HFF-Myc (cell line): ENCODE measurements around the gene CTSV.
A peak's percentile ranks its signal among the peaks of the same experiment; 100 is the strongest.
"Not testable (repeated sequence)": the region's sequence is repeated elsewhere in the genome, so short reads cannot be mapped to it uniquely, and the experiment has no call there.

ENCODE experiments used
- DNase-seq: peaks from one replicate; pipeline ENCODE4 v3.0.0-alpha.2; 2011; ENCODE audit warnings: low read depth; ENCODE audit errors: extremely low read depth
- H3K4me3 ChIP-seq: replicated peaks from 2 replicates; pipeline ENCODE4 v1.5.1; 2011; ENCODE audit warnings: low read depth, mild to moderate bottlenecking, control low read depth, low read length
- TF ChIP-seq, protein P1 (sequence below): IDR thresholded peaks from 2 replicates; pipeline ENCODE4 v1.5.1; 2012; ENCODE audit warnings: mild to moderate bottlenecking, low read depth, low read length, control low read depth; ENCODE audit errors: missing control alignments

Gene CTSV

DNA sequence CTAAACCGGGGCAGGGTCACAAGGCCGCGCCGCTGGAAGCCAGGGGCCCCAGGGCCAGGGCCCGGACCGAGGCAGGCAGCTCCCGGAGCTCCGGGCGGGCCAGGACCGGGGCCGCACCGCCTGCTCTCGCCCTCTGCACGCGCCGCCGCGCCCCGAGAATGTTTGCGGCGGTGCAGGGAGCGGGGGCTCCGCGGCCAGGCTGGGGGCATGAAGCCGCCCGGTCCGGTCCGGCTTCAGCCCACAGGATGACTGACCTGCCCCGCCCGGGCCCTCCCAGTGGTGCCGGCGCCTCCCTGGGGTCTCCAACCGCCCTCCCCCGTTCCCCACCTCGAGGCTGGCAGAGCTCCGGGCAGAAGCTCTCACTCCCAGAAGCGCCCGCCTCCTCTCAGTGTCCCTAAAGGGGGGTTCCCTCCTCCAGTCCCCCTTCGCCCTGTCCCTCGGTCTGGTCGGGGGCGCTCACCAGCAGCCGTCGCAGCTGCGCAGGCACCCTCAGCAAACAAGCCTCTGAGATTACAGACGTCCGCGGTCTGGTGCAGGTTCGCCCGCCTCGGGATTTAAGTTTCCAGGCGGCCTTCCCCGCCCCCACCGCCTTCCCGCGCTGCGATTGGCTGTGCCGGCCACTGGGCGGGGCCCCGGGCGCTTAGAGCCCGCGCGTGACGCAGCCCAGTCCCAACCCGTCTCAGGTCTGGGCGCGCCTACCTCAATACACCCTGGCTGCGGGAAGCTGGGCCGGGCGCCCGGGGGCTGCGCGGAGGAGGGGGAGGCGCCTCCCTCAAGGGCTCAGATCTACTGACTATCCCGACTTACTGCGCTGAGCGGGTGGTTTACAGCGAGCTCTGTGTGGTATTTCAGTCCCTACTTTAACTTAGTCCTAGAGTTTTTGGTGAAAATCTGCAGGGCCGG, at the start of gene CTSV:
CTSV (minus strand) TSS at position 532 of the 903 bp plus-strand sequence. CDS start 1,099 bp downstream, outside the sequence.
- TF ChIP-seq, protein P1, sequence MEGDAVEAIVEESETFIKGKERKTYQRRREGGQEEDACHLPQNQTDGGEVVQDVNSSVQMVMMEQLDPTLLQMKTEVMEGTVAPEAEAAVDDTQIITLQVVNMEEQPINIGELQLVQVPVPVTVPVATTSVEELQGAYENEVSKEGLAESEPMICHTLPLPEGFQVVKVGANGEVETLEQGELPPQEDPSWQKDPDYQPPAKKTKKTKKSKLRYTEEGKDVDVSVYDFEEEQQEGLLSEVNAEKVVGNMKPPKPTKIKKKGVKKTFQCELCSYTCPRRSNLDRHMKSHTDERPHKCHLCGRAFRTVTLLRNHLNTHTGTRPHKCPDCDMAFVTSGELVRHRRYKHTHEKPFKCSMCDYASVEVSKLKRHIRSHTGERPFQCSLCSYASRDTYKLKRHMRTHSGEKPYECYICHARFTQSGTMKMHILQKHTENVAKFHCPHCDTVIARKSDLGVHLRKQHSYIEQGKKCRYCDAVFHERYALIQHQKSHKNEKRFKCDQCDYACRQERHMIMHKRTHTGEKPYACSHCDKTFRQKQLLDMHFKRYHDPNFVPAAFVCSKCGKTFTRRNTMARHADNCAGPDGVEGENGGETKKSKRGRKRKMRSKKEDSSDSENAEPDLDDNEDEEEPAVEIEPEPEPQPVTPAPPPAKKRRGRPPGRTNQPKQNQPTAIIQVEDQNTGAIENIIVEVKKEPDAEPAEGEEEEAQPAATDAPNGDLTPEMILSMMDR: no peak
- peak within 1 kb of the TSS; percentile 45 for H3K4me3 ChIP-seq
- peak; percentile 31 for DNase-seq

DNA sequence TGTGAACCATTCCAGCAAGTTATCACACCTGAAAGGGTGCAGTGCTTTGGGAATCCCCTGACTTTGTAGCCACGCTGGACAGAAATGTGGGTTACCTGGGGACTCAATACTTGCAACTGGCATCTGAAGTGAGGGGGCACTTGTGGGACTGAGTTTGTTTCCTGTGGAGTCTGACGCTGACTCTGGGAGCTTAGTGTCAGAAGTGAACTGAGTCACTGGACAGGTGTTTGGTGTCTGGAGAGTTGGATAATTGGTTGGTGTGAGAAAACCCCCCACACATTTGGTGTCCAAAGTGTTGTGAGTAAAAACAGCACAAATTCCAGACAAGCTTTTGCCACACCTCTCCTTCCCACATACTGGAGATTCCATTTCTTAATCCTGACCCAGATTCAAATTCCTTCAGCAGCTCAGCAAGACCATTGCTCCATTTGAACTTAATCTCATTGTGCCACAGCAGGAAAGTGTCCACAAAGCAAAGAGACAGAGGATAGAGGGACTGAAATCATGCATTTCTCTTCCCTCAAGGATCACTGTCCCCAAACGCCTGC, 48.8 kb upstream of the CTSV start:
- H3K4me3 ChIP-seq, DNase-seq: not testable (repeated sequence)

DNA sequence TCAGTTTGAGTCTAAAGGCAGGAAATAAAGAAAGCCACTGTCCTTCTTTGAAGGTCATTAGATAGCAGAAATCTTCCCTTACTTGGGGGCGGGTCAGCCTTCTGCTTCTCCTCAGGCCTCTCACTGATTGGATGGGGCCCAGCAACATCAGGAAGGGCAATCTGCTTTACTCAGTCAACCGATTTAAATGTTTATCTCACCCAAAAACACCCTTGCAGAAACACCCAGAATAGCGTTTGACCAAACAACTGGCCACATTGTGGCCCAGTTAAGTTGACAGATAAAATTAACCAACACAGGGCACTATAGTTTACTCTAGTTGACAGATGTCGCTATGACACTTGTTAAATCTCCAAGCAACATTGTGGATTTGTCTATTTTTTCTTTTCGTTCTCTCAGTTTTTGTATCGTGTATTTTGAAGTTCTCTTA, 45.6 kb upstream of the CTSV start:
- not testable (repeated sequence) for DNase-seq, H3K4me3 ChIP-seq

DNA sequence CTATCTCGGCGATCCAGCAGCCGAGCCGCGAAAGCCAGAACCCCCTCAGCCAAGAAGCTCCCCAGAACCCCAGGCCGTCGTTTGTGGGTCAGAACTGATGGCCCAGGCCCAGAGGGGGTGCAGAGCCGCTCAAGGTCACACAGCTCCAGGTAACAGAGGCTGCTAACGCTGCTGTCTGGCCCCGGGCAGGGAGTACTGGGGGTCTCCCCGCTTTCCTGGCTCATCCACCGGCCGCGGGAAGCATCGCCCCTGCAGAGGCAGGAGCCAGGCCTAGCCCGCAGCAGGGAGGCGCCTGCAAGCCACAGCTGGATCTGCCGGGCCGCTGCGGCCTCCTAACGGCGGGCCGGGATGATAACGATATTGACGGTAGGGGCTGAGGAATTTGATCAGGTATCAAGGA, 39.4 kb upstream of the CTSV start:
- TF ChIP-seq, protein P1: no peak
- no peak for DNase-seq
- no peak overlapping the region for H3K4me3 ChIP-seq

DNA sequence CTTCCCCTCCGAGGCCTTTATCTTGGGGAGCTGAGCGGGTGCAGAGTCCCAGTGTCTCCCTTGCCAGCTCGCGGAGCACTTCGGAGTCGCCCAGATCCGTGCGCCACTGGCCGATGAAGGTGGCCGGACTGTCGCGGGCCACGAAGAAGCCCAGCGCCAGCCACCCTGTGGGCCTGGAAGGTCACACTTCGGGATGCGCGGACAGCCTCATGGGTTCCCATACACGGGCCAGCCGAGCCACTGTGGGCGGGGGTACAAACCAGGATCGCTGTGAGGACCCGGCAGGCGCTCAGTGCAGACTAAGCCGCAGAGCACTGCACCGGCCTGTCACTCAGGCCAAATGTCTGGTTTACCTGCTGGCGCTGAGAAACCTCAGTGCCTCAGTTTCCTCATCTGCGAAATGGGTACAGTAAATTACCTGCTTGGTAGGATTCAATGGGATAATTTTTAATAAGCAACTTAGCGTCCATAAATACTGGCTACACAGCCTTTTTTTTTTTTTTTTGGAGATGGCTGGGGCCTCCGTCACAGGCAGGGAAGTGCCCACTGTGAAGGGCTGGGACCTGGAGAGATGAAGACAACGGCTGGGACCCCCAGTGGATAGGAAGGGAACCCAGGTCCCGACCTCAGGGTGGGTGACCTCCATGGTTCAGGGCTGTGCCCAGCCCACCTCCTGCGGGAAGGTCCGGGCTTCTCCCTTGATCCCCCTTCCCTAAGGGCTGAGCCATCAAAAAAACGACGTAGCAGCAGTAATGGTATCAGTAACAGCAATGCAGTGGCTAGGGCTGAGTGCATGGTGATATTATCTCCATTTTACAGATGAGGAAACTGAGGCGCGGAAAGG, 38.7 kb upstream of the CTSV start:
- TF ChIP-seq, protein P1: no peak

DNA sequence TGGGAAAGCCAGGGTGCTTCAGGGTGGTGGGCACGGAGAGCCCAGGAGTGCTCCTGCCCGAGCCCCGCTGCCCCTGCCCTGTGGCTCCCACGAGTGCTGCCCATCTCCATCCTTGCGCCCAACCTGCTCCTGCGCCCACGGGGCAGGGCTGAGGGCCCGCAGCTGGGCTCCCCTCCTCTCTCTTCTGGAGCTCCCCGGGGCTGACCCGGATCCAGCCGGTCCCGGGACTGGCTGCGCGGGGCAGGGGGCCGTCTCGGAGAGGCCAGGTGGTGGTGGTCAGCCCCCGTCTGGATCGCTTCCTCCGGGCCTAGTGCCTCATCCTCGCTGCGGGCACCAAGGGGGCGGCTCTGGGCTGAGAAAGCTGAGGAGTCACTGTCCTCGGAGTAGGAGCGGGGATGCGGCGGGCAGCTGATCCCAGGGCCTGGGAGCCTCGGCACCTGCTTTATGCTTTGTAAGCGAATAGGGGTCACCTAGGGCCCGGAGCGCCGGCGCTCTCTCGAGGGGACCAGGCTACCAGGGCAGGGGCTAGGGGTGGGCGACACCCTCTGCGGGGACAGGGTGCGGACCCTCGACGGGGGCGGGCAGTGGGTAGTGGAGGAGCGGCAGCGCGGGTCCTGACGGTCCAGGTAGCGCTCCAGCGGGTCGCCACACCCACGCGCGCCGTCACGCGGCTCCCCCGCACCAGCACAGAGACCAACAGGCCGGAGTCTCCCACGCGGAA, 37.9 kb upstream of the CTSV start:
- not testable (repeated sequence) for DNase-seq, H3K4me3 ChIP-seq

More for the DNA sequence above, 38.7 kb upstream of the CTSV start:
- H3K4me3 ChIP-seq: no peak overlapping the region
- no peak for DNase-seq

DNA sequence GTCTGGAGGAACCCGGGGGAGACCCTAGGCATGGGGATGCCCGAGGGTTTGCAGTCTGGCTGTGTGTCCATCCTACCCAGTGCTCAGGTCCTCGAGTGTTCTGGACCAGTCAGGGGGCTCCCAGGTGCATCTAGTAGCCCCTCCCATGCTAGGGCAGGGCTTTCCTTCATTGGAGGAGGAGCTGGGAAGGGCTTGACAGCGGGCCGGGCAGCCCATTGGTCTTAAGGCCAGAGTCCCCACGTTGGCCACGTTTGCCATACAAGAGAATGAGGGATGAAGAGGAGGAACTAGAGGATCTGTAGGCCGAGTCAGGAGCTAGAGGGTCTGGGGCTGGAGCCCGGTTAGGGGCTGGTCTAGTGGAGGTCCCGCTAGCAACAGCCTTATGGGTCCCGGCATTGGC, 37.3 kb upstream of the CTSV start:
- DNase-seq: no peak
- H3K4me3 ChIP-seq: no peak overlapping the region
- TF ChIP-seq, protein P1: no peak
